GM21717 (cell line): Measurements from ENCODE around the gene PDE4D.

ENCODE experiments used
- ATAC-seq: cut with Tn5 transposase; IDR thresholded peaks from one replicate; pipeline ENCODE4 v1.9.1; 2021; ENCODE audit warnings: mild to moderate bottlenecking, moderate library complexity; ENCODE audit not compliant: unreplicated experiment

Gene PDE4D

DNA sequence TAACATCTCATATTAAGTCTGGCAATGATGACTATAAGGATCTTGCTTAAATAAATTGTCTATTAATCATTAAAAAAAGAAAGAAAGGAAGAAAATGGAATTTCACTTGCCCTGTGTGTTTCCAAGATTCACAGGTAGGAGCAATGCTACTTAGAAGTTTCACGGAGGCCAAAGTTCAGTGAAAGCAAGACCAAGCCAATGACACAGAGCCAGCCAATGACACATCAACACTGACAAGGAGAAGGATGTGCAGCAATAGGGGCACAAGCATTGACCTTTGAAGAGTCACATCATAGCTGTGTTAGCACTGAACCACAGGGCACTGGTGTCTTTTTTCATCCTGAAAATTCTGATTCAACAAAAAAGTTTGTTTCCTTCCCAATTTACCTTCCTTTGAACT is 364.3 kb downstream of the PDE4D start:
- ATAC-seq = no peak

DNA sequence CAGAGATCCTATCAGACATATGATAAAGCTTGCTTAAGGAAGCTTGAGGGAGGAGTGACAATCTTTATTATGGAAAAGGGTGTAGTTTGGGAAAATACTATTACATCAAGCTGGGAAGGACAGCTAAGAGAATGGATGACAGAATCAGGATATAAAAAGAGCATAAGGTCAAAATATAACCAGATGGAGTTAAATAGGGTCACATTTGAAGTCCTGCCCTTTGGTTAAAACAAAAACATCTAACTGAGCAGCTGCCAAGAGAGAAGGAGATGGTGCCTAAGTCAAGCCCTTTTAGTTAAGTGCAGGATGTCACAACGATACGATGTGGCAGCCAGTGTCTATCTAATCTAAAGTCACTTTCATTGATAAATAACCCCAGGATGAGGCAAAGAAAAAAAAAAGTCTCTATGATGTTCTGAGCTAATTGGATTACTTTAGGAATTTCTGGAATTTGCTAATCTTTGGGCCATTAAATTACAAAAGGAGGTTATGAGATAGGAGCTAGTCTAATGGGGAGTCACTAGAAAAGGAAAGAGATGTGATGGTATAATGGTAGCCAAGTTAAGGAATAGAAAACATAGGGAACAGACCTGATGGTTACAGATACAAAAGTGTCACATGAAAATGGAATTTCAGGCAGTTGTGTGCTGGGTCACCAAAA is 365.2 kb downstream of the PDE4D start:
- ATAC-seq = no peak

DNA sequence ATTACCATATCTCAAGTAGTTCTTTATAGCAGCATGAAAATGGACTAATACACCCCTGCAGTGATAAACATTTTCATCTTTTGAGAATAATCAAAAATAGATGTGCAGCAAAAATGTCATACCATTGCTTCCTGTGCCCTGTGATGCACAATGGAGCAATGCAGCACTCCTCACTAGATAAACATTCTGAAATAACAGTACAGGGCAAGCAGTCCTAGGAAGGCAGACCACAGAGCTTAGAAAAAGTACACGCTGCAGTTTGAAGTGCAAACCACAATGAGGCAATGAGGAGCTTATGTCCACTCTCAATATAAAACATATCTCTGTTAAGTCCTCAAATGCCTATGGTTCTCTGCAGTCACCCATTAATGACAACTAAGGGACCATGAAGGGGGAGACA is 367.6 kb downstream of the PDE4D start:
- ATAC-seq = no peak

DNA sequence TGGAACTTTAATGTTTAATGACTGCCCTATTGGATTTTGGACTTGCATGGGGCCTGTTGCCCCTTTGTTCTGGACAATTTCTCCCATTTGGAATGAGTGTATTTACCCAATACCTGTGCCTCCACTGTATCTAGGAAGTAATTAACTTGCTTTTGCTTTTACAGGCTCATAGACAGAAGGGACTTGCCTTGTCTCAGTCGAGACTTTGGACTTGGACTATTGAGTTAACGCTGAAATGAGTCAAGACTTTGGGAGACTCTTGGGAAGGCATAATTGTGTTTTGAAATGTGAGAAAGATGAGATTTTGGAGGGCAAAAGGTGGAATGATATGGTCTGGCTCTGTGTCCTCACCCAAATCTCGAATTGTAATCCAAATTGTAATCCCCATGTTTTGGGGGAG is 368.2 kb downstream of the PDE4D start:
- ATAC-seq = no peak

DNA sequence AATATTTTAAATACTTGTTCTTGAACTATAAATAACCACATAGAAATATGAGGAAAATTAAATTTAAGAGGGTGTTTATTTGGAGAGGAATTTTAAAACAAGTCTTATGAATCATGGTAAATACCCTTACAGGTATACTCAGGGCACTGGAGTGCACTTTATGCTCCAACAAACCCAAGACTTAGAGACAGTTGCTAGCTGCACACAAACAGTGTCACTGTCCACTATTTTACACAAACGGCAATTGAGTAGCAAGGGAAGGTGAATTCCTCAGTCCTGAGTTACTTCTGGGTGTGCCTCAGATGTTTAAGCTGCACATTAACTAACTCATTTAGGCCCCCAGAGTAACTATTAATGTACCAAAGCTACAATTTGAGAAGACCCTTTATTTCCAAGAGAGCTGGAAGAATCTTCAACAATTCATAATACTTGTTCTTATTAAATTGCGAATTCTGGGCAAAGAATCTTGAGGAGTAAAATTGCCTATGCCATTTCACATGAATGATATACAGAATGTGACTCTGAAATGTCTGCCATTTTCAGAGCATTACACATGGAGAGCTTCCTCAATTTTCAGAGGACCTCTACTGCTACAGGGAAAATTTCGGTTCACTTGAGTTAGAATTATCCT is 371.2 kb downstream of the PDE4D start:
- no peak for ATAC-seq

DNA sequence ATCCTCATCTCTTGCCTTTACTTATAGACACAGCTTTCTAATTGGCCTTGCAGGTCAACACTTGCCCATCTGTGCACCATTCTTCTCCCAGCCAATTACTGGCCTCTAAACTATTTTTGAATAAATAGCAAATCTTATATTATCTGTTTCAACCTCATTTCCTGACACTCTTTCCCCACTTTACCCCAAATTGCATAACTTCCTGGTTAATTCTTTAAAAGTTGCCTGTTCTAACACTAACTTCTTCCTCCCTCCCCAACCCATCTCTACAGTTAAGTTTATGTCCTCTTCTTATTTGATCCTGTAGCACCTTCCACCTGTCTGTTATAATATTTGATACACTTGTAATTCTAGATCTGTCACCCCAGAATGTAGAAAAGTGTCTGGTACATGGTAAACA is 372.1 kb downstream of the PDE4D start:
- no peak for ATAC-seq

DNA sequence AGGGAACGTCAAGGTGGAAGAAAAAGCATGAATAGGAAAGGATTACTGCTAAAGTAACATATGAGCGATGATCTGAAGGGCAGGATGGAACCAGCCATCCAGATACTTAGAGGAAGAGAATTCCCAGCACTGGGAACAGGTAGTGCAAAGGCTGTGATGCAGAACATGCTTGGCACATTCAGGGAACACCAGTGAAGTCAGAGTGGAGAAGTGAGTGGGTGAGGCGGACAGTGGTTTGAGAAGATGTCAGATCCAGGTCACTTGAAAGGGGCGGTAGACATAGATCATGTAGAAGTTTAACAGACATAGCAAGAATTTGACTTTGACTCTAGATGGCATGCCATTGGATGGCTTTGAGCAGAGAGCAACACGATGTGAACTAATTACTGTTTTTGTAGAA is 374.2 kb downstream of the PDE4D start:
- no peak for ATAC-seq

DNA sequence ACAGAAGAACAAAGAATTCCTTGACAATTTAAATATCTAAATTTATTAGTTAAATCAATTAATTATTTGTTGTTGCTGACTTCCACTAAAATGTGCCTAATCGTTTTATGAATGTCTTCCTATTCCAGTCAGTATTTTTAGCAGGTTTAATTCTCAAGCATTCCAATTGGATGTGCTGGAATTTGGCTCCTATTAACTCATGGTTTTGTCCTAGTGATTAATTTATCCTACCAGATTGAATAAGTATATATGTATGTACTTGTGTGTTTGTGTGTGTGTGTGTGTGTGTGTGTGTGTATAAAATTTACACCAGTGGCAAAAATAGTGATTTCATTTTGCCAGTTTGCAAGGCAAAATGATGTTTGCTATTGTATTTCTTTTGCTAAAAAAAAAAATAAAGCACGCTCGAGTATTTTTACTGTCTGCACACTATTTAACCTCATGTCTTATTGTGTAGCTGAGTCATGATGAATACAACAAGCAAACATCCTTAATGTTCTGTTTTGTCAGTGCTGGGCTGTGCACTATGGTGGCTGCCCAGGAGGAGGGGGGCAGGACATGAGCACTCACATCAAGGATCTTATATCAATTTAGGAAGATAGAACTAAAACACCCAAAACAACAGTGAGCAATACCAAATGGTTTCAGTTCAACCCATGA is 375.5 kb downstream of the PDE4D start:
- ATAC-seq = no peak

DNA sequence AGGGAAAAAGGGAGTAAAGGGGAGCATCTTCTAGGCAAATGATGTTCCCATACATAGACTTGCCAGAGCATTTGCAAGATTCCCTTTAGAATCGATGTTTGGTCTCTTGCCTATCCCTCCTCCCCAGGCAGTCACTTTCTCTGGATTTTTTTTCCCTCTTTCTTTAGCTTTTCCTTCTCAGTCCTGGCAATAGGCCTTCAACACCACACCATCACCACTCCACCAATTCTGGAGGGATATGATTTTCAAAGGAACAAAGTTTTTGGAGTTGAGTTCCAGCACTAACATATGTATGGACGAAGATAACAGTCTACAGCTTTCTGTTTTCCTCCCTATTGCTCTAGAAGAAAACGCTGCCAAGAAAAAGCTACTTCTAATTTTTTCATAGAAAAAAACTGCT is 377.4 kb downstream of the PDE4D start:
- no peak for ATAC-seq

DNA sequence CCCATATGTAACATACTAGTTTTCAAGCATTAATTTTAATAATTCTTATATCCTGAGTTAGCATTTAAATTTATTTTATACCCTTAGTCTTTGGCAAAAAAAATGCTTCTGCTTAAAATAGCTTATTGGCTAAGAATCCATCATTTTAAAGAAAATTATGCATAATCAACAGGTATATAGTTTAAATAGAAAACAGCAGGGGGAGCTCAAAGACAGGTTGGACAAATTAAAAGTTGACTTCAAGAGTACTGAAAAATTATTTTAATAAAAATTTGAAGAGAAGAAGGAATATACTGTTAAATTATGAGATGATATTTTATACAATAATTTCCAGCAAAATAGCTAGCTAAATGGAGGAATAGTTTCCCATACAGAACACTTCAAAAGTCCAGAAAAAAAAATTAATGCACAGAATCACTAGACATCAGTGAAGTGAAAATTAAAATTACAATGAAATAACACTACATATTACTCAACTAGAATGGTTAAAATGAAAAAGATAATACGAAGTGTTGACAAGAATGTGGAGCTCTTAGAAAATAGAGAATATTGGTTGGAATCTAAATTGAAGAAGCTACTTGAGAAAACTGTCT is 387.1 kb downstream of the PDE4D start:
- ATAC-seq = no peak

DNA sequence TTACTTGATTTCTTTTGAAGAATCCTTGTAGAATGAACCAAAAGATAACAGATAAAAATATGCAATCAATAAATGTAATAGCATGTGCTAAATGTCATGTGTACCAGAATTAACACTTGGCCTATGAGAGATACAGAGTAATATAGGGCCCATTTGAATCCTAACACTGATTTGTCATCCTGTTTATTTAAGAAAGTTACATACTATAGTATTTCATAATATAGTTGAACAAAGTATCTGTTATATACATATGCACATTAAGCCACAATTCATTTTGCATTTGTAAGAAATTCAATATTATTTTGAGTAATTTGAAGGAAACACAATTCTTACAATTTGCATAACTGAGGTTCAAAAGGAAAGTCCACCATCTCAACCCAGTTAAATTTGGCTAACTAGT is 389.5 kb downstream of the PDE4D start:
- no peak for ATAC-seq

DNA sequence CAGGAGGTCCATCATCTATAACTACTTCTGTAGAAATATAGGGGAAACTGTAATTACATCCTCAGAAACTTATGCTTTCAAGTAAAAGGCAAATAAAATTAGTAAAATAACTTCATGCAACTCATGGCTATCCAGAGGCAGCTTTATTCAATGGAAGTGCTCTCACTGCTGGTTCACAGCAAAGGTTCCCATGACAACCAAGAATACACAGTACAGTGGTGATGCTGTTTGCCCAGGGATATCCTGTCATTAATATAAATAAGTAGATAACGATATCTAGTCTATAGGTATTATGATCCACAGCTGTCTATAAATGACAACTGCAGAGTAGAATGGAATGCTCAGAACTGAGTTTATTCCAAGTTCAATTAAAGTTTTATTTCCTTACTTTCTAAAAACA is 390.3 kb downstream of the PDE4D start:
- no peak for ATAC-seq

DNA sequence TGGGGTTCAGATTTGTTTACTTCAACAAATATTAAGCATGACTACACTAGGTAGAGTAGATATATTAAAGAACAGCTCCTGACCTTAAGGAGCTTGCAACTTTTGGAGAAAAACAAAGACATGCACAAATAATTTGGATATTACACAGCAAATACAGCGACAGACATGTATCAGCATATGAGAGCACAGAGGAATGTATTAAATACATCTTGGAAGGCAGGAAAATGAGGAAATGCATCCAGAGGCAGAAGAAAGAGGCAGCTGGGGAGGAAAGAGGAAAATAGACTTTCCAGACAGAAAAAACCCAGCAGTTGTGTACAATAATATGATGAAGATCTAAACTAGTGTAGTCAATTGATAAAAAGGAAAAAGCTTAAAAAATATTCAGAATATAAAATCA is 392.2 kb downstream of the PDE4D start:
- no peak for ATAC-seq

DNA sequence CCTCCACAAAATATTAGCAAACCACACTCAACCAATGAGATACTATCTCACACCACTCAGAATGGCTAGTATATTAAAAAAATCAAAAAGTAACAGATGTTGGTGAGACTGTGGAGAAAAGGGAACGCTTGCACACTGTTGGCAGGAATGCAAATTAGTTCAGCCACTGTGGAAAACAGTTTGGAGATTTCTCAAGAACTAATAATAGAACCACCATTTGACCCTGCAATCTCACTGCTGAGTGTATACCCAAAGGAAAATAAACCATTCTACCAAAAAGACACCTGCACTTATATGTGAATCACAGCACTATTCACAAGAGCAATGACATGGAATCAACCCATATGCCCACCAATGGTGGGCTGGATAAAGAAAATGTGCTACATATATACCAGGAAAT is 393.5 kb downstream of the PDE4D start:
- no peak for ATAC-seq

DNA sequence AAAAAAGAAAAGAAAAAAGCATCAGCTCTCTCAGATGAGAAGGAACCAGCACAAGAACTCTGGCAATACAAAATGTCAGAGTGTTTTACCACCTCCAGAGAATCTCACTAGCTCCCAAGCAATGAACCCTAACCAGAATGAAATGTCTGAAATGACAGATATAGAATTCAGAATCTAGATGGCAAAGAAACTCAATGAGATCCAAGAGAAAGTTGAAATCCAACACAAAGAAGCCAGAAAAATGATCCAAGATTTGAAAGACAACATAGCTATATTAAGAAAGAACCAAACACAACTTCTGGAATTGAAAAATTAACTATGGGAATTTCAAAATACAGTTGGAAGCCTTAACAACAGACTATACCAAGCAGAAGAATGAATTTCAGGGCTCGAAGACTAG is 396.3 kb downstream of the PDE4D start:
- ATAC-seq = no peak

DNA sequence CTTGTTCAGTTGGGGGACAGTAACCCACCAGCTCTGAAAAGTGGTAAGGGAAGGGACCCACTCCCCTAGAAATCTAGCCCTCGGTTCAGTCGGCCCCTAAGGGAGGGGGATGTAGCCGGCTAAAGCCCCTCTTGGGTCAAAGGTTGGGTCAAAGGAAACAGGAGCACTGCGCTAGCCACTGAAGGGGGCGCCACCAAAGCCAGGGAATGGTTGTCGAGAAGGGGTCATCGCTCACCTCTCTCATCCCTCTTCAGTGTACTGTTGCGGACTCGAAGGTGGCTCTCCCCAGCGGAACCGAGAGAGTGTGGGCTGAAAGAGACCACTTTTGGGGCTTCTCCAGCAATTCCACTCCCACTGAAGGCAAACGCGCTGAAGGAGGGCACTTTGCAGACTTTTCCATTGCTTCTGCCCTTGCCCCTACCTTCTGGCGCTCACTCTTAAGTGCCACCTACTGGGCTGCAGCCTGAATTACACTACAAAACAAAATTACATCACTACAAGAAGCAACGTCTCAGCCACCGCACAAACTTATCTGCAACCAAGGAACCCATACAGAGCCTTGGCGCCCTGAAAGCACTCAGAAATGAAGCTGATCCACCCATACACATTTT is 396.9 kb downstream of the PDE4D start:
- ATAC-seq = no peak

DNA sequence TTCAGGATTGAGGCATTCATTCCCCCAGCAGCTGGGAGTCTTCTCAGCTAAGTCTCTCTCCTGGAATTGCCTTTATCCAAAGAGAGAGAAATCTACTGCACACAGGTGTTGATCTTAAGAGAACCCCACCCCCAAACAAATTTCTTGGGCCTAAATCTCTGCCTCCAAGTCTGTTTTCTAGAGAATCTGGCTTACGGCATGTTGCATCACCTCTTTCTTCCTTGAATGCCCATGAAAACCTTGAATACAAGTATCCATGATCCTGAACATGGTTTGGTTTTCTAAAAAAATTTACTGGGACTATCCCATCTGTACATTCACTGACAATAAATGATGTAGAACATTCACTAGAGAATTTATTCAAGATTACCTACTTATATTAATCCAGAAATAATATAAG is 401.6 kb downstream of the PDE4D start:
- ATAC-seq = no peak

DNA sequence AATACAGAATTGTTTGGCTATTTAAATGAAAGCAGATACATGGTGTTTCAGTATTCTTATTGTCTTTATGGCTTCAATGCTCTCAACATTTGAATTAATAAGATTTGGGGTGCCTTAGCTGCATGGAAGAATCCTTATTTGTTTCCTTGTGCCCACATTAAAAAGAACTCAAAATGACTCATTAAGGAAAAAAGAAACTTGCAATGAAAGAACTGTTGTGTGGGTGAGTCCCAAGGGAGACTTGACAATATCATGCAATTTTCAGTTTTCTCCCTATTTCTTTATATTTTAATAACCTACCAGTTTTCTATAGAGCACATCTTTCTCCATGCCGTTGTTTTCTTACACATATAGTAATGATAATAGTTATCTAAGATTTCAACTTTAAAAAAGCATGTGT is 404.0 kb downstream of the PDE4D start:
- ATAC-seq = no peak

DNA sequence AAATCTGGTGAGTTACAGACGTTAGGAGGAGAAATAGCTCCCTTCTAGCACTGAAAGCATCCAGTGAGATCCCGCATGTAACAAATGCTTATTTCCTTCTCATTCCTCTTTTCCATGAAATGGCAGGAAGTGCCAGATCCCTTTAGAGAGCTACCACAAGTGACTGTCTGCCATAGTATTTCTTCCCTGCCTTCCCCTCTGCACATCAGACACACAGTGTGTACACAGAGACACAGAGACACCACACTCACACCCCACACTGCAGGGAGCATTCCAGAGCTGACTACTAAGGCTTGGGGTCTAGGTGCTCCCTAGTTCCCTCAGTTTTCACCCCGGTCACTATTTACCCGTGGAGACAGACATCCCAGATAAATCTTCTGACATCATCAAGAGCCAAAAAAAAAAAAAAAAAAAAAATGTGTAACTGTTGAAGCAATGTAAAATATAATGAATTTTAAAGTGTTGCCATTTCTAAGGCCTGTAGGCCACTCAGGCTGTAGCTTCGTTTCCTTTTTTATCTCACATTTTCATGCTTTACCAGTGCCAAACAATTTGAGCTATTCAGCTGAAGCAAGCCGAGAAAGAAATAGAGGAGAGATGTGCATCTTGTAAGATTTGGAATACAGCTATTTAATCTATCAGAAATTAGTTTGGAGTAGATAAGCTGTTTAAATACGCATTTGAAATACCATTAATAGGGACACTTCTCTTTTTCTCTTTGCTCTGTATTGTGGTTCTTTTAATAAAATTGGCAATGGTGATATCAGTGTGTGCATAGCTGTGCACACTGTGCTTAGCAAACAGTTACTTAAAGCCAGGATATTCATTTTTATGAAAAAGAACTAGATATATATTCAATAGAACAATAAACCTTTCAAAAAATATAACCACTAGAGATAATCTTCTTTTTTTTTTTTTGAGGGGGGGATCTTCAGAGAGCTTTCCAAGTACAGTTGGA is 405.5 kb downstream of the PDE4D start:
- ATAC-seq = no peak

DNA sequence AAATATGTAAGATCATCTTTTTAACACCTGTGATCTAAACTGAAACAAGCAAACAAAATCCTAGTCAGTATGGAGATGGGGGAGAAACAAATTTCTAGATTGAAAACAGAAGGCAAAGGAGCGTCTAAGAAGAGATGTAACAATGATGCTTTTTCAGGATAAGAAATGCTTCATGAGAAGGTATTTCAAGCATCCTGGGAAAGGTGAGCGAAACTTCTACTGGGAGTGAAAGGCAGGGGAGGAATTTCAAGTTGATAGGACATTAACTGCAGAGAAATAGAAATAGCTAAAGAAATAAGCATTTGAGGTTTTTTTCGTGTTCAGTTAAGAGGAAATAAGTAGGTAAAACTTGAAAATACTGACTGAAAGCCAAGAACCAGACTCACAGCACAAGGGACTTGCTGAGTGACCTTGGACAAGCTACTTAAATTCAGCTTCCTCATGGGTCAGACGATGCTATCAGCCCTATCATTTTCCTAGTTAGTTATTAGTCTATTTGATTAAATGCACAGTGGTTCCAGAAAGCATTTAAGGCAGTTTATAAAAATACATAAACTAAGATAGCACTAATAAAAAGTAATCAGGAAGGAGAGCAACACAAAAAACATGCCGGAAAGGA is 406.3 kb downstream of the PDE4D start:
- no peak for ATAC-seq
